ENCODE measurements around the gene SRGAP2B. TPM values are rescaled to one million over a fixed set of nuclear protein-coding genes. Genes with fewer than 3 reads are reported as not detected.
"Not testable (repeated sequence)": the region's sequence is repeated elsewhere in the genome, so short reads cannot be mapped to it uniquely, and the experiment has no call there.

SRGAP2B gene
- total RNA-seq, 1 donor from 2014 or later = 46.1 TPM

GRCh38 chr1:144913977-144914734 lies 181.0 kb downstream of the SRGAP2B start:
- DNase-seq (ENCODE audit: low spot score) = not testable (repeated sequence)

DNA sequence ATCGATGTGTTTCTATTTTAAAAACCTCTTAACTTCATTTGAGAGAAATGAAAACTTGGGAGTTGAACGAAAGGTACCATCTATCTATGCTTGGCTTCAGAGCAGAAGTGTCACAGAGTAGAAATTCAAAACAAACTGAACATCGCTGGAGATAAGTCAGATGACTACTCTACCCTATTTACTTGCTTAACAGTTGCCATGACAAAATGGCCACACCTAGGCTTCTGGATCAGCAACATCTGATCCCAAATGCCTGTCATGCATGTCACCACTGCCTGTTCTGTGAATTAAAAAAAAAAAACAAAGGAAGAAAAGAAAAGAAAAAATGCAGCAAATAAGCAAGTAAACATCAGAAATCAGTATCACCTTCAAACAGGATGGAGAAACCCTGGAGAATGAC lies 181.7 kb downstream of the SRGAP2B start:
- DNase-seq (ENCODE audit: low spot score) = not testable (repeated sequence)

- not testable (repeated sequence) for DNase-seq (ENCODE audit: low spot score)
Observed at GRCh38 chr1:144910729-144911128, 184.4 kb downstream of the SRGAP2B start.

DNA sequence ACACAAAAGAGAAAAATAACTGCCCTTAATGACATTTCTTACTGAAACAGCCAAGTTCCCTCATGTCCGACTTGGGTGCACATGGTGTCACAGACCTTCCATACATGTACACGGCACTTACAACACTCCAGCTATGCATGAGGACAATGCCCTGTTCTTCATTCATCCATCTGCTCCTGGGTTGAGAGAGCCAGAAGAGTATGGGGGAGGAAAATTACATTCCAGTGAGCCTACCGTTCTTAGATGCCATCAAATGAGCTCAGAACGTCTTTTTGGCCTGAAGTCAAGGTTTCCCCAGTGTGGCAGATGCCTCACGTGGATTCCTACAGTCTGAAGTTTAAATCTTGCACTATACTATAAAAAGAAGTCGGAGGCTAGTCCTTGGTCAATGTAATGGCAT lies 194.3 kb downstream of the SRGAP2B start:
- not testable (repeated sequence) for DNase-seq (ENCODE audit: low spot score)

GRCh38 chr1:144894454-144895201 lies 200.5 kb downstream of the SRGAP2B start:
- DNase-seq (ENCODE audit: low spot score) = not testable (repeated sequence)

DNA sequence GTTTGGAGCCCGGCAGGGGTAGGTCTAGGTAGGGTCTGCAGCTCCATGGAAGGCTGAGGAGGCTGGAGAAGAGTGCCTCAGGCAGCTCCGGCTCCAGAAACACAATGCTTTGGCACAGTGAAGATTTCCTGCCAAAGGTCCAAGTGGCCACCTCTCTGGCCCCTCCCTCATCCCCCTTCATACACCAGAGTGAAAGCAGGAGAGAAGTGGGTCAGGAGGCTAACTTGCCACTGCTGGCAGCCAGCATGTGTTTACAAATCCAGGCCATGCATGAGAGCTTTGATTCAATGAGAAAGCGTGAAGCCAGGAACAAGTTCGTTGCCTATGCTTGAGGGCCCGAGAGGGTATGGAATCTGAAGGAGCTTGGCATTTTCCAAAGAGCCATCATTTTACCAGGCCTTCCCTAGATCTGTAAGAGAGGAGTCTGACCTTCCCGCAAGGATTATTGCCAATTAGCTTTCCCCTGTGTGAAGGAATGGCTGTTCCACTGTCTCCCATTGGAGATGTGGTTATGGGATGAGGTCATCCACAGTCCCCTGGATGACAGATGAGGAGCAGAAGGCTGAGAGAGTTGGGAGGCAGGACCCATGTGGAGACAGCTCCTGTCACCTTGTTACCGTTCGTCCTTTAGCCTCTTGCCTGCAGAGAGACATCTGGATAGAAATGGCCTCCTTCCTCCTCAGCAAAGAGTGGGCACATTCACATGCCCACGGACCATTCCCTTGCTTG lies 201.3 kb downstream of the SRGAP2B start:
- not testable (repeated sequence) for DNase-seq (ENCODE audit: low spot score)

- not testable (repeated sequence) for DNase-seq (ENCODE audit: low spot score)
Observed at GRCh38 chr1:144893062-144893461, 202.1 kb downstream of the SRGAP2B start.

GRCh38 chr1:144889450-144890115 lies 205.5 kb downstream of the SRGAP2B start:
- DNase-seq (ENCODE audit: low spot score) = not testable (repeated sequence)

DNA sequence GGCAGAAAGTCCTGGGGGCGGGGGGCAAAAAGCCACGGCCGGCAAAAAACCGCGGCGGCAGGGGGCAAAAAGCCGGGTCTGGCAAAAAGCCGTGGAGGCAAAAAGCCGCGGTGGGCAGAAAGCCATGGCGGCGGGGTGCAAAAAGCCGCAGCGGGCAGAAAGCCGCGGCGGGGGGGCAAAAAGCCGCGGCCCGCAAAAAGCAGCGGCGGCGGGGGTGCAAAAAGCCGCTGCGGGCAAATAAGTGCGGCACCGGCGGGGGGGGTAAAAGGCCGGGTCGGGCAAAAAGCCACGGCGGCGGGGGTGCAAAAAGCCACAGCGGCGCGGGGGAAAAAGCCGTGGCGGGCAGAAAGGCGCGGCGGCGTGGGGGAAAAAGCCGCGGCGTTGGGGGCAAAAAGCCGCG lies 212.1 kb downstream of the SRGAP2B start:
- peak; percentile 87 for DNase-seq (ENCODE audit: low spot score)

DNA sequence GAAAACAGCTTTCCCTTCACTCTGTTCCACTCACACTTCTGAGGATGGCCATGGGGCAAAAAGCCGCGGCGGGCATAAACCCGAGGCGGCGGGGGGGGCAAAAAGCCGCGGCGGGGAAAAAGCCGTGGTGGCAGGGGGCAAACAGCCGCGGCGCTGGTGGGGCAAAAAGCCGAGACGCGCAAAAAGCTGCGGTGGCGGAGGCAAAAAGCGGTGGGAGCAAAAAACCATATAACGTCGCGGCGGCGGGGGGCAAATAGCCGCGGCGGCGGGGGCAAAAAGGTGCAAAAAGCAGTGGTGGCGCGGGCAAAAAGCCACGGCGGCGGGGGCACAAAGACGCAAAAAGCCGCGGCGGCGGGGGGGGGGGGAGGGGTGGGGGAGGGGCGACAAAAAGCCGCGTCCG lies 212.8 kb downstream of the SRGAP2B start:
- DNase-seq (ENCODE audit: low spot score) = not testable (repeated sequence)

DNA sequence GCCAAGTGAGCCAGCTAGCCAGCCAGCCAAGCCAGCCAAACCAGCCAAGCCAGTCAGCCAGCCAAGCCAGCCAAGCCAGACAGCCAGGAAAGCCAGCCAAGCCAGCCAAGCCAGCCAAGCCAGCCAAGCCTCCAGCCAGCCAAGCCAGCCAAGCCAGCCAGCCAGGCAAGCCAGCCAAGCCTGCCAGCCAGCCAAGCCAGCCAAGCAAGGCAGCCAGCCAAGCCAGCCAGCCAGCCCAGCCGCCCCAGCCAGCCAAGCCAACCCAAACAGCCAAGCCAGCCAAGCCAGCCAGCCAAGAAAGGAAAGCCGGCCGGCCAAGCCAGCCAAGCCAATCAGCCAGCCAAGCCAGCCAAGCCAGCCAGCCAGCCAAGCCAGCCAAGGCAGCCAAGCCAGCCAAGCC lies 236.5 kb downstream of the SRGAP2B start:
- DNase-seq (ENCODE audit: low spot score) = peak; percentile 30

Other genes with a start within 250 kb of the SRGAP2B start
- gene FAM72D, start 646 bp upstream of the SRGAP2B start, total RNA-seq = not detected
- not detected for gene PPIAL4D, start 146.8 kb upstream of the SRGAP2B start, total RNA-seq